Suppressor macrophage treated with lipopolysaccharide for 4 hours (primary cell): Measurements from ENCODE around the gene GRHPR.
"Not testable (repeated sequence)": the region's sequence is repeated elsewhere in the genome, so short reads cannot be mapped to it uniquely, and the experiment has no call there.

ENCODE experiments used
- DNase-seq: peaks from one replicate; pipeline ENCODE4 v3.0.0-alpha.2; 2020

The GRHPR gene

DNA sequence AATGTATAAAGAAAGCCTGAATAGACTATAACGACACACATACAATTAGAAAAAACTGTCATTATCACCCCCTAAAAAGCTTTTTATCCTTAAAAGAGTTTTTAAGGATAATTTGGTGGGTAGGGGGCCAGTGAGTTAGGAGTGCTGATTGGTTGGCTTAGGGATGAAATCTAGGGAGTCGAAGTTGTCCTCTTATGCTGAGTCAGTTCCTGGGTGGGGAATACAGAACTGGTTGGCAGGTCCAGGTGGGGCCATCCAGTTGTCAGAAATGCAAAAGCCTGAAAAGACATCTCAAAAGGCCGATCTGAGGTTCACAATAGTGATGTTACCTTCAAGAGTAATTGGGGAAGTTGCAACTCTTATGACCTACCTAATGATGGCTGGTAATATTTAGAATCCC is 29.1 kb downstream of the GRHPR start:
- no peak for DNase-seq

DNA sequence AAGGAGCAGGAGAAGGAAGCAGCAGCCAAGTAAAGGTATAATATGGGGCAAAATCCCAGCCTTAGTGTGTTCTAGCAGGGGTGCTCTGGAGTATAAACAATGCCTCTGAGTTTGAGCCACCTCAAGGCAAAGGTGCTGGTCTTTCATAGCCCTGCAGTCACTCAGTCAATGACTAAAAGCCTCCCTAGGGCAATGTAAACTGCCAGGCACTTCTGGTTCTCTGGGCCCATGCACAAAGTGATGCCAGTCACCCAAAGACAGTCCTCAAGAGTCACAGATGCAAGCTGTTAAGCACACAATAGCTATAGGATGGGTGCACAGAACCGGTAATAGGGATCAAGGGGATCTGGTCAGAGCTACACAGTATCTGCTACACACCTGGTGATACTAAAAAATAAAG is 30.1 kb downstream of the GRHPR start:
- DNase-seq: no peak

- DNase-seq: no peak
Measured at GRCh38 chr9:37453827-37454226, 31.3 kb downstream of the GRHPR start.

DNA sequence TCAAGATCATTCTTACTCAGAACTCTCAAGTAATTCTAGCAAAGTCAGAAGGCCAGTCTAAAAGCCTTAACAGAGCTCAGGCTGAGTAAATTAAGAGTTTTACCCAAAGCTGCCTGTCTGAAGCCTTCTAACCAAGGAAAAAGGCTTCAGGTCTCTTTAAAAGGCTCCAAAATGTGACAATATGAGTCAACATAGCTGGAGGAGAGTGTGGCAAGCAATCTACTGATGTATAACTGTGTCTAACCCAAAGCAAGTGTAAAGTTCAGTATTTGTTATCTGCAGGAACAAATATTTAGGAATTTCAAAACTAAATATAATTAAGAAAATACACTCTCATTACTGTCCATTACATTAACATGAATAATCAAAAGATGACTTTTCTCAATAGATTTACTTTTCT is 31.7 kb downstream of the GRHPR start:
- DNase-seq: no peak

DNA sequence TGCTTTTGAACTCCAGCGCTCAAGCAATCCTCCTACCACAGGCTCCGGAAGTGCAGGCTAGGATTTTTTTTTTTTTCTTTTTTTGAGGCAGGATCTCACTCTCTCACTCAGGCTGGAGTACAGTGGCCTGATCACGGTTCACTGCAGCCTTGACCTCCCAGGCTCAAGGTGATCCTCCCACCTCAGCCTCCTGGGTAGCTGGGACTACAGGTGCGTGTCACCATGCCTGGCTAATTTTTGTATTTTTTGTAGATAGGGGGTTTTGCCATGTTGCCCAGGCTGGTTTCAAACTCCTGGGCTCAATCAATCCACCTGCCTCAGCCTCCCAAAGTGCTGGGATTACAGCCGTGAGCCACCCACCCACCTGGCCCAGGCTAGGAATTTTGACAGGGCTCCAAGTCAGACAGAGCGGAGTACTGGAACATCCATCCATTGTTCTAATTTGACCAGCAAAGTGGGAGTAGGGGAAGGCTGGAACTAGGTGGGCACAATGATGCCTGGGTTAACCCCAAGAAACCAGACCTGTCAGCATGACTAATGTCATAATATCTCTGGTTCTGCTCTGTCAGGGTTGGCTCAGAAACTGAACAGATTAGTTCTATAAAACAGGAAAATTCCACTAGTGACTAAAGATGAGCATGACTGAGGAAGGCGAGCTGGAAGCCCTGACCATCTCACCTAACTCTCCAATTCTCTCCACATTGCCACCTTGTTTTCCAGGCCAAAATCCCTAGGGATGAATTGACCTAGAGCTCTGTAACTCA is 33.6 kb downstream of the GRHPR start:
- no peak for DNase-seq

- DNase-seq: no peak
Measured at GRCh38 chr9:37456817-37457216, 34.3 kb downstream of the GRHPR start.

- no peak for DNase-seq
Measured at GRCh38 chr9:37464006-37464405, 41.5 kb downstream of the GRHPR start.

DNA sequence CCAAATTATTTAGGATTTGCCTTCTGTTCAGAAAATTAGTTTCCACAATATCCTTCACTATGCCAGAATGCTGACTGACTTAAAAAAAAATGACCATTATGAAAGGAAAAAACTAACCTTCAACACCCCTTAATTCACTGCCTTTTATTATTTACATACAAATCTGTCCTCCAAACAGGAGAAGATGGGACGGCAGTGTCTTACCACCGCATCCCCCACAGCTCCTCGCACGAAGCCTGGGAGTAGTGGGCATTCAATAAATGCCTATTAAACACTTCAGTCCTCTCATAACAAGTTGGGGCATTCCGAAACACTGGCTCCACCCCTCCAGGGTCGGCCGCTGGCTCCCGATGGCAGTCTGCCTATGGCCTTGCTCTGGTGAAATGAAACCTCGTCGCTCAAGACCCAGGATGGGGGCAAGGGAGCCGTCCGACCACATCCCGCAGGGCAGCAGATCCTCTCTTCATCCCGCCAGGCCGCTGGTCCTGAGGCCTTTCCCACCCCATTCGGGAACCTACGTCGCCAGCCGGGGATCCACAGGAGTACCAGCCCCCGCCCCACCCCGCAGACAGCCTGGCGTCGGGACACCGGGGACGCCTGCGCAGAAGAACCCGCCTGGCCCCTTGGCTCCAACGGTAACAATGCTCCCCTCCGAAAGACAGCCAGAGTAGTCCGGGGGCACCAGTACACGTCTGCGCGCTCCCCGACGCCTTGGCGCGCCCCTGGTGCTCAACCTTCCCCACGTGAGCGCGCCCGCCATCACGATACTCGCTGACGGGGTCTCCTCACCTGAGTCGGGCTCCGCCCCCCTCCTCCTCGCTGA is 42.1 kb downstream of the GRHPR start:
- DNase-seq: peak; percentile 76

DNA sequence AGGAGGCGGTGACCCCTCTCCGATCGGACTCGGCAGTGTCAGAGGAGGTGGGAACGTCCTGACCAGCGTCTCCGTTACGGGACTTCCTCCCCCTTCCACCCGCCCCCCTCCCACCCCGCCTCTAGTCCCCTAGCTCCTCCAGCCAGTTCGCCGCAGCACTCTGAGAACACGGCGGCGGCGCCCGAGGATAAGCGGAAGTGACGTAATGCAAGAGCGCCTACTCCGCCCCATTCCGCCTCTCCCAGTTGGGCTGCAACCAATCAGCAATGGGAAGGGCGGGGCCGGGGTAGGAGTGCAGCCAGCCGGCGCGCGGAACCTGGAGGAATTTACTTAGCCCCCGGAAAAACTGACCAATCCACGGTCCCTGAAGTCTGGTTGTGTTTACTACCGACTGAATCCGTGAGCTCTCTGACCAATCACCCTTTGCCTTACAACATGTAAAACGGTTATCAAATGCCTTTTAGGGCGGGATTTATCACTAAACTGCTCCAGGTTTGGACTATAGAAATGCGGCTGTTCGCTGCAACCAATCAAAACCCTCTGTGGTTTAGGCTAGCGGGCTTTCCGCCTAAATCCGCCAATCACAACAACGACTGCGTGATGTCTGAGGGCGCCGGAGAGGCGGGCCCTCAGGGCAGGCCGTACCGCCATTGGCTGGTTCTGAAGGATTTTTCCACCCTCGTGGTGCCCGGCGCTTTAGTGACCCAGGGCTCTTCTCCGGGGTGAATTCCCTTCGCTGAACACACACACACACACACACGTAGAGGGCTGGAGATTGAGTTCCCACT is 42.9 kb downstream of the GRHPR start, which contains the start of gene ZBTB5:
Gene ZBTB5, minus strand, starts transcription at position 202 of the 788 bp plus-strand sequence. CDS start 22,899 bp downstream, outside the sequence.
- DNase-seq: peak; percentile 100

DNA sequence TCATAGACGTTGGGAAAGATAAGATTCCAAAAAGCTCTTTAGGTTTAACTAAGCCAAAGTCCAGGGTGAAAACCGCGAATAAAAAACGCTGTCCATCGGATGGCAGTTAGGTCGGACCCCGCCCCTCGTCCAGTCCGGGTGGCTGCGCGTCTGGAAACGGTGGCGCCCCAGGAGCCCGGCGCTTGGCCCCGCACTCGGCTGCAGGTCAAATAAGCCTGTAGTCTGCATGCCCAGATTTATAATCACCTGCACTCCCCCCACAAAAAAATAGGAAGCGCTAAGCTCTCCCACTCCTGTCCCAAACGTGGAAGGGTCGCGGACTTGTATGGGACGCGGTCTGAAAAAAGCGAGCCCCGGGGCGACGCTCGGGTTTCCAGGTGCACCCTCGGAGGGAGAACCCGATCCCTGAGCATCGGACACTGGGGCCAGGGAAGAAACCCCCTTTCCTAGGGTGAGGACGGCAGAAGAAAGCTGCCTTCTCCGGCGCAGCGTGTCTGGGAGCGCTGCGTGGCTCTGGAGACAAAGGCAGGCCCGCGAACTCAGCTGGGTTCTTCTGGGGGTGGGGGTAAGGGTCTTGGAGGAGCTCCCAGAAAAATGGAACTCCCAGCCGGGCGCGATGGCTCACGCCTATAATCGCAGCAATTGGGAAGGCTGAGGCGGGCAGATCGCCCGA is 43.7 kb downstream of the GRHPR start:
- DNase-seq: peak; percentile 38

- not testable (repeated sequence) for DNase-seq
Measured at GRCh38 chr9:37467530-37467929, 45.0 kb downstream of the GRHPR start.

- DNase-seq: no peak
Measured at GRCh38 chr9:37468620-37469019, 46.1 kb downstream of the GRHPR start.

- peak; percentile 17 for DNase-seq
Measured at GRCh38 chr9:37471942-37472684, 49.6 kb downstream of the GRHPR start.

DNA sequence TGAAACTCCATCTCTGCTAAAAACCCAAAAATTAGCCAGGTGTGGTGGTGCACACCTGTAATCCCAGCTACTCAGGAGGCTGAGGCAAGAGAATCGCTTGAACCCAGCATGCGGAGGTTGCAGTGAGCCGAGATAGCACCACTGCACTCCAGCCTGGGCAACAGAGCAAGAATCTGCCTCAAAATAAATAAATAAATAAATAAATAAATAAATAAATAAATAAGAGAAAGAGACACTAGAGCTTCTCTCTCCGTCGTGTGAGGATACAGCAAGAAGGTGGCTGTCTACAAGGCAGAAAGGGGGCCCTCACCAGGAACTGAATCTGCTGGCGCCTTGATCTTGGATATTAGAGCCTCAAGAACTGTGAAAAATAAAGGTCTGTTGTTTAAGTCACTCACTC is 51.5 kb downstream of the GRHPR start:
- DNase-seq: not testable (repeated sequence)

GRCh38 chr9:37474438-37474837 is 51.9 kb downstream of the GRHPR start:
- DNase-seq: no peak

GRCh38 chr9:37476930-37477329 is 54.4 kb downstream of the GRHPR start:
- DNase-seq: no peak

DNA sequence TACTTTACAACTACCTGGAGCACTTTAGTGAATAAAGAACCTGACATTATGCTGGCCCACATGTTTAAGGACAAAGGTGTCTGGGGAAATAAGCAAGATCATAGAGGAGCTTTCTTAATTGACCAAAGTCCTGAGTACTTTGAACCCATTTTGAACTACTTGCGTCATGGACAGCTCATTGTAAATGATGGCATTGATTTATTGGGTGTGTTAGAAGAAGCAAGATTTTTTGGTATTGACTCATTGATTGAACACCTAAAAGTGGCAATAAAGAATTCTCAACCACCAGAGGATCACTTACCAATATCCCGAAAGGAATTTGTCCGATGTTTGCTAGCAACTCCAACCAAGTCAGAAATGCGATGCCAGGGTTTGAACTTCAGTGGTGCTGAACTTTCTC is 54.9 kb downstream of the GRHPR start:
- not testable (repeated sequence) for DNase-seq

DNA sequence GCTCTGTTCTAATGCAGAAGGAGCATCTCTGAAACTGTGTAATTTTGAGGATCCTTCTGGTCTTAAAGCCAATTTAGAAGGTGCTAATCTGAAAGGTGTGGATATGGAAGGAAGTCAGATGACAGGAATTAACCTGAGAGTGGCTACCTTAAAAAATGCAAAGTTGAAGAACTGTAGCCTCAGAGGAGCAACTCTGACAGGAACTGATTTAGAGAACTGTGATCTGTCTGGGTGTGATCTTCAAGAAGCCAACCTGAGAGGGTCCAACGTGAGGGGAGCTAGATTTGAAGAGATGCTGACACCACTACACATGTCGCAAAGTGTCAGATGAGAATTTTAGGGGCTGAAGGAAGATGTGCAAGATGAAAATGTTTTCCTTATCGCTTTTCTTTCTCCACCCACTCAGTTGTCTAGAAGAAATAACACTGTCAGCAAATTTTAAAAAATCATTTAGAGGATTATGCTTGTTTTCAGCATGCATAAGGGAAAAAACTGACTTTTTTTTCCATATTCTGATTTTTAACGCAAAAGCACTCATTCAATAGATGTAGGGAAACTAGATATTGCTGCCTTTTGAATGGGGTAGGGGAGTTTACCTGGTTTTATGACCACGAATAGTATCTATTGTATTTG is 55.6 kb downstream of the GRHPR start:
- not testable (repeated sequence) for DNase-seq

- no peak for DNase-seq
Measured at GRCh38 chr9:37480759-37481158, 58.3 kb downstream of the GRHPR start.

DNA sequence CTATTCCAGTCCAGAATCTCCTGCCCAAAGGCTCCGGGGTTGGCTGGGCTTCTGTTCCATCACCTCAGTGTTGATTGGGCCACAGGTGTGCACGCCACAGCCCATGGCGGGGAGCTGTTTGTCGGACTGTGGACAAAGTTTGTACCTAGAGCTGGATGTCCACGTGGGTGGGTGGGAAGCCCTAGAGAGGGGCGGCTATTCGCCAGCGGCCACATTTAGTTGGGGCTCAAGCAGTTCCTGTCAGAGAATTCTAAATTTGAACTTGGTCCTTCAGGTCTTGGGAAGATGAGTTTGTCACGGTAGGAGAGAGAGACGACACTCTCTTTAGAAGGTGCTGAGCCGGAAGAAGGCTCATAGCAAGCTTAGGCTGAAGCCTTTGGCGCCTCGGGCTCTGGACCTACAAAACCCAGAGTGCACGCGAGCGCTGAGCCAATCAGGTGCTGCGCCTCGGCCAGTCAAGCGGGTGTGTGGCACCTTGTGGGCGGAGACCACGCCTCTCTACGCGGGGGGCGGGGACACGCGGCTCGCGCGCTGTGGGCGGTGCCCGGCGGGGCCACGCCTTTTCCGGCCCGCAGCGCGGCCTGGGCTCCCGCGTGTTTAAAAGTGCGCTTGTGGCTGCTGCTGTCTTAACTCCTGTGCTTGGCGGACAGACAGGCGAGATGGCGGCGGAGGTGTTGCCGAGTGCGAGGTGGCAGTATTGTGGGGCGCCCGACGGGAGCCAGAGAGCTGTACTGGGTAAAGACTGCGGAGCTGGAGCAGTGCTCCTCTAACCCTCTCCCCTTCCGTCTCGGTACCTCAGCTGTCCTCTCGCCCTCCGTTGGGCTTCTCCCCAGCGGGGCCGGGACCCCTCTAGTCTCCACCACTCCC is 63.1 kb downstream of the GRHPR start, which contains the start of gene POLR1E:
Gene POLR1E, plus strand, starts transcription at position 560 of the 867 bp plus-strand sequence. Its CDS starts 100 bp downstream, at position 660.
- peak; percentile 97 for DNase-seq
